Chondrocyte (in vitro differentiated cells): Measurements from ENCODE around the gene ENTREP1. TPM values are rescaled to one million over a fixed set of nuclear protein-coding genes. Genes with fewer than 3 reads are reported as not detected.
"Not testable (repeated sequence)": the region's sequence is repeated elsewhere in the genome, so short reads cannot be mapped to it uniquely, and the experiment has no call there.

Source experiments
- DNase-seq: peaks from one replicate; pipeline ENCODE4 v3.0.0; 2021; ENCODE audit warnings: mixed read lengths, low spot score
- H3K27ac Mint-ChIP-seq: one replicate; pipeline ENCODE4 v1.8.0; 2021; ENCODE audit warnings: mild to moderate bottlenecking, moderate library complexity, mixed read lengths; ENCODE audit not compliant: unreplicated experiment
- H3K27me3 Mint-ChIP-seq: 2 replicates; pipeline ENCODE4 v1.8.0; 2021; ENCODE audit warnings: low read depth, mixed read lengths
- H3K36me3 Mint-ChIP-seq: 2 replicates; pipeline ENCODE4 v1.8.0; 2021; ENCODE audit warnings: low read depth, mixed read lengths
- H3K4me1 Mint-ChIP-seq: 2 replicates; pipeline ENCODE4 v1.8.0; 2021; ENCODE audit warnings: low read depth, mild to moderate bottlenecking, mixed read lengths
- H3K4me3 Mint-ChIP-seq: one replicate; pipeline ENCODE4 v1.8.0; 2021; ENCODE audit warnings: mild to moderate bottlenecking, moderate library complexity, mixed read lengths; ENCODE audit not compliant: unreplicated experiment
- H3K9me3 Mint-ChIP-seq: 2 replicates; pipeline ENCODE4 v1.8.0; 2021; ENCODE audit warnings: low read depth, mixed read lengths
- total RNA-seq: library from RNA; stranded (reverse); gene quantifications from 3 replicates; pipeline ENCODE4 v1.2.1, GENCODE V29; 2021
- TF ChIP-seq, protein P1 (sequence below): fragments of 200-600 bp; sonication (generic); IDR thresholded peaks from 2 replicates; pipeline ENCODE4 v1.5.0; 2021; ENCODE audit warnings: antibody characterized with exemption, mild to moderate bottlenecking, moderate library complexity

ENTREP1 gene
- total RNA-seq, 1 donor from 2014 or later: 3.6 TPM

- no peak overlapping the region for H3K4me3 Mint-ChIP-seq
- no peak for DNase-seq
- peaks cover 14% of the 10 kb centered on the region for H3K27me3 Mint-ChIP-seq
- H3K4me1 Mint-ChIP-seq: peaks cover 4% of the 10 kb centered on the region
- H3K36me3 Mint-ChIP-seq: no peaks in the 10 kb centered on the region
- TF ChIP-seq, protein P1, sequence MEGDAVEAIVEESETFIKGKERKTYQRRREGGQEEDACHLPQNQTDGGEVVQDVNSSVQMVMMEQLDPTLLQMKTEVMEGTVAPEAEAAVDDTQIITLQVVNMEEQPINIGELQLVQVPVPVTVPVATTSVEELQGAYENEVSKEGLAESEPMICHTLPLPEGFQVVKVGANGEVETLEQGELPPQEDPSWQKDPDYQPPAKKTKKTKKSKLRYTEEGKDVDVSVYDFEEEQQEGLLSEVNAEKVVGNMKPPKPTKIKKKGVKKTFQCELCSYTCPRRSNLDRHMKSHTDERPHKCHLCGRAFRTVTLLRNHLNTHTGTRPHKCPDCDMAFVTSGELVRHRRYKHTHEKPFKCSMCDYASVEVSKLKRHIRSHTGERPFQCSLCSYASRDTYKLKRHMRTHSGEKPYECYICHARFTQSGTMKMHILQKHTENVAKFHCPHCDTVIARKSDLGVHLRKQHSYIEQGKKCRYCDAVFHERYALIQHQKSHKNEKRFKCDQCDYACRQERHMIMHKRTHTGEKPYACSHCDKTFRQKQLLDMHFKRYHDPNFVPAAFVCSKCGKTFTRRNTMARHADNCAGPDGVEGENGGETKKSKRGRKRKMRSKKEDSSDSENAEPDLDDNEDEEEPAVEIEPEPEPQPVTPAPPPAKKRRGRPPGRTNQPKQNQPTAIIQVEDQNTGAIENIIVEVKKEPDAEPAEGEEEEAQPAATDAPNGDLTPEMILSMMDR: no peak
- no peak overlapping the region for H3K27ac Mint-ChIP-seq
- no peaks in the 10 kb centered on the region for H3K9me3 Mint-ChIP-seq
Measured at GRCh38 chr9:69299315-69299714, 25.7 kb upstream of the ENTREP1 start.

- Mint-ChIP-seq H3K27ac (no peak overlapping the region), H3K4me3 (no peak overlapping the region), H3K36me3 (no peaks in the 10 kb centered on the region), H3K4me1 (peaks cover 3% of the 10 kb centered on the region), H3K27me3 (peaks cover 13% of the 10 kb centered on the region), H3K9me3 (no peaks in the 10 kb centered on the region)
- no peak for DNase-seq
- TF ChIP-seq, protein P1: no peak
Measured at GRCh38 chr9:69299826-69300225, 25.2 kb upstream of the ENTREP1 start.

DNA sequence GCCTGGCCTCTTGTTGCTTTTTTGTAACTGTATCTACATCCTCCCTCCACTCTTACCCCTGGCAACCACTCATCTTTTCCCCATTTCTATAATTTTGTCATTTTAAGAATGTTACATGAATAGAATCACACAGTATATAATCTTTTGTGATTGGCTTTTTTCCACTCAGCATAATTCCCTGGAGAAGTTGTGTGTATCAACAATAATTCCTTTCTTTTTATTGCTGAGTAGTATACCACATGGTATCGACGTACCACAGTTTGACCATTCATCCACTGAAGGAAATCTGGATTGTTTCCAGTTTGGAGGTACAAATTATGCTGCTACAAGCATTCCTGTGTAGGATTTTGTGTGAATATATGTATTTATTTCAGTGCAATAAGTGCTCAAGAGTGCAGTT is 21.7 kb upstream of the ENTREP1 start:
- Mint-ChIP-seq H3K27me3 (peaks cover 7% of the 10 kb centered on the region), H3K36me3 (no peaks in the 10 kb centered on the region), H3K4me1 (peaks cover 14% of the 10 kb centered on the region), H3K4me3 (no peak overlapping the region), H3K9me3 (no peaks in the 10 kb centered on the region), H3K27ac (no peak overlapping the region)
- no peak for DNase-seq
- TF ChIP-seq, protein P1: no peak

DNA sequence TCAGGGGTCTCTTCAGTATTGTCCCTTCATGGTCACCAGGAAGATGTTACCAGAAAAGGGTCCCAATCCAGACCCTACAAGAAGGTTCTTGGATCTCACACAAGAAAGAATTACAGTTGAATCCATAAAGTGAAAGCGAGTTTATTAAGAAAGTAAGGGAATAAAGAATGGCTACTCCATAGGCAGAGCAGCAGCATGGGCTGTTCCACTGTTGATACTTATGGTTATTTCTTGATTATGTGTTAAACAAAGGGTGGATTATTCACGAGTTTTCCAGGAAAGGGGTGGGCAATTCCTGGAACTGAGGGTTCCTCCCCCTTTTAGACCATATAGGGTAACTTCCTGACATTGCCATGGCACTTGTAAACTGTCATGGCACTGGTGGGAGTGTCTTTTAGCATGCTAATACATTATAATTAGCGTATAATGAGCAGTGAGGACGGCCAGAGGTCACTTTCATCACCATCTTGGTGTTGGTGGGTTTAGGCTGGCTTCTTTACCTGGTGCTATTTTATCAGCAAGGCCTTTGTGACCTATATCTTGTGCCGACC is 18.0 kb upstream of the ENTREP1 start:
- Mint-ChIP-seq H3K27ac (peak overlapping the region; percentile 86), H3K4me1 (peaks cover 27% of the 10 kb centered on the region)
- H3K36me3 Mint-ChIP-seq, H3K9me3 Mint-ChIP-seq, DNase-seq, H3K4me3 Mint-ChIP-seq, H3K27me3 Mint-ChIP-seq: not testable (repeated sequence)

DNA sequence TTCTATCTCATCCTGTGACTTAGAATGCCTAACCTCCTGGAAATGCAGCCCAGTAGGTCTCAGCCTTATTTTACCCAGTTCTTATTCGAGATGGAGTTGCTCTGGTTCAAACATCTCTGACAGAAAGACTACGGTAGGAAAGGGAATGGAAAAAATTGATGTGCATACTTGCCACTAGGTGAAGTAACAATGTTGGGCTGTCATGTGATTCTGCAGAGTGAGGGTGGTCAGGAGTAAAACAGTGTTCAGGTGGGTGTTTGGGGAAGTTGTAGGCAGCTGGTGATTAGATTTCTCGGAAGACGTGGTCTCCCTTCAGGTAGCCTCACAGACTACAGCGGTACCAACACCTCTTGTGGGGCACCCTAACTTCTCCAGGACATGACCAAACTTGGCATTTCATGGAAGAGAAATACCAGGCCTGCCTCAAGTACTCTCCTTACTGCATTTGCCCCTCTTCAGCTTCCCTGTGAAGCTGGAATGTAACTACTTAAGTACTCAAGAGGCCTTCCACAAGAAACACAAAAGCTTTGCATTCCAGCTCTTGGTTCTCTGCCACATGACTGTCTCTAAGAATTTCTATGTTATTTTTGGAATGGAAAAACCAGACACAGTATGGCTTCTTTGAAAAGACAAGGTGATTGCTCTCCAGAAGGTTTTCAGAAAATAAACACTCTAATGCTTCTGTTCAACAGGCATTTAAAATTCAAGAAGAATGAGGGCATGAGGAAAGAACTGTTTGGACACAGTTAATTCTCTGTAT is 17.4 kb upstream of the ENTREP1 start:
- peak overlapping the region; percentile 86 for H3K27ac Mint-ChIP-seq
- peaks cover 27% of the 10 kb centered on the region for H3K4me1 Mint-ChIP-seq
- no peak for DNase-seq
- TF ChIP-seq, protein P1: peak; percentile 70
- no peak overlapping the region for H3K4me3 Mint-ChIP-seq
- H3K27me3 Mint-ChIP-seq: peaks cover 9% of the 10 kb centered on the region
- H3K36me3 Mint-ChIP-seq: peaks cover 4% of the 10 kb centered on the region
- no peaks in the 10 kb centered on the region for H3K9me3 Mint-ChIP-seq
